ENCODE measurements around the gene LRIT2.
A peak's percentile ranks its signal among the peaks of the same experiment; 100 is the strongest.

Gene LRIT2

DNA sequence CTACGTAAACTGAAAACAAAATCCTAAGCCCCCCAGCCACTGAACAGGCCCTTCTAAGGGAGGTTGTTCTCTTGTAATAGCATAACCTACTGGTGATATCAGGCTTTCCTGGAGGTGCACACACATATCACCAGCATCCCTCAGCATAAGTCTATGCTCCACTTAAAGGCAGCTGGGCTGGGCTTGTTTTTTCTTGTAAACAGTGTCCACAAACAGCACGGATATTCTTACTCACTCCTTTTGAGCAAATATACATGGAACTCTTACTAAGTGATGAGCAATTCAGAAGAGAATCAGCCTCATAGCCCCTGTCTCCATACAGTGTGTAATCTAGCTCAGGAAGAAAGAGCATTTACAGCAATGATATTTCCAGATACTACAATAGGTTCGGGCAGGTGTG lies 13.6 kb upstream of the LRIT2 start:
- DNase-seq: no peak

DNA sequence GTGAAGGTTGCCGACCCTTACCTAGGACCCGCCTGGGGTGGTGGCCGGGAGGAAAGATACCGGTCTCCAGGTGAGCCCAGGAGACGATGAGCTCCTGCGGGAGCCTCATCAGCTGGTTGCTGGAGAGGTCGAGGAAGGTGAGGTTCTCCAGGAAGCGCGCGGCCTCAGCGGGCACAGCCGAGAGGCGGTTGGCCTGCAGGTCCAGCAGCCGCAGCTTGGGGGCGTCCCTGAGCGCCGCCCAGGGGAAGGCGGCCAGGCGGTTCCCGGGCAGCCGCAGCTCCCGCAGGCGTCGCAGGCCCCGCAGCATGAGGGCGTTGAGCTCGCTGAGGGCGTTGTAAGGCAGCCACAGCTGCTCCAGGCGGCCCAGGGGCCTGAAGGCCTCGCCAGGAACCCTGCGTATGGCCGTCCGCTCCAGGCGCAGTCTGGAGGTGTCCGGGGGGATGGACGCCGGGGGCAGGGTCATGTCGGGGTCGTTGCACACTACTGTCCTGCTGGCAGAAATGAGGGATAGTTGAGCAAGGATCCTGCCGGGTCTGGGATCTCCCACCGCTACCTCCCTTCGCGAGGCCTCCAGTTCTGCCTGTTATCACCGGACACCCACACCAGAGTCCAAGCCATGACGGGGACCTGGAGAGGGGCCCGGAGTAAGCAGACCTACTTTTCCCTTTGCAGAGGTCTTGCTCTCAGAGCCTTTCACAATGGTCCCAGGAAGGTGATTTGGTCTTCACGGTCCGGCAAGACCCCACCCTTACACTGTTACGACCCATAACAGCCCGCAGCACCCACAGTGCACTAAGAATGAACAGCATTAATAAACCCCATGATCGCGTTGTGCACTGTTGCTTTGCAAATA lies 12.1 kb upstream of the LRIT2 start:
- DNase-seq: no peak

DNA sequence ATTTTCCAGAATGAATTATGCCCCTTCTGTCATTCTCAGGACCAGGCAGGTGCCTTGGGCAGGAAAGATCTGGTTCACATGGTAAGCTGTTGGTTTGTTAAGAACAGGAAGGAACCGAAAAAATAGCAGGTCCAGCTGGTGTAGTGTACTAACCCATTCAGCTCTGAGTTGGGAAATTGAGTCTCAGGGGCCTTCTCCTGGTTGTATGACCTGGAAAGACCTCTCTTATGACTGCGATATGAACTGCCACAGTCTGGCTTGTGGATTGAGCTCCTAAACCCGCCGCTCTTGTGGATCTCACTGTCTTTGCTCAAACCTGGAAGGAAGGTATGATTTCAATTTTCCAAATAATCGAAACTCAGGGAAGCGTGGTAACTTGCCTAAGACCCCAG lies 11.5 kb upstream of the LRIT2 start:
- no peak for DNase-seq

DNA sequence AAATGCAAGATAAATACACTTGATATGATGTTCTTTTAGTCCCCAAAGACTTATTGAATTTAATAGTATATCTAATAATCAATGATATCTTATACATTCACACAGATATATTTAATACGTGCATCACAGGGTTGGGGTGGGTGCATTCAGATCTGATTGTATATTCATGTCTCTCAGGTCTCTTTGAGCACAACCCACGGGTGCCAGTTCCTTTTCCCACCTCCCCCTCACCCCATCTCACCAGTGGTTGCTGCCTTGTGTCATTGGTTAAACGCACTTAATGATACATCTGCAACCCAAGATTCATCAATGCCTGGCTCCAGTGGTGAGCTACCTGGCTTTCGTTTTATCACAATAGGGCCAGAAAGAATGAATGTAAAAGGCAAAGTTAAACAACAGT lies 9.8 kb upstream of the LRIT2 start:
- DNase-seq: no peak

DNA sequence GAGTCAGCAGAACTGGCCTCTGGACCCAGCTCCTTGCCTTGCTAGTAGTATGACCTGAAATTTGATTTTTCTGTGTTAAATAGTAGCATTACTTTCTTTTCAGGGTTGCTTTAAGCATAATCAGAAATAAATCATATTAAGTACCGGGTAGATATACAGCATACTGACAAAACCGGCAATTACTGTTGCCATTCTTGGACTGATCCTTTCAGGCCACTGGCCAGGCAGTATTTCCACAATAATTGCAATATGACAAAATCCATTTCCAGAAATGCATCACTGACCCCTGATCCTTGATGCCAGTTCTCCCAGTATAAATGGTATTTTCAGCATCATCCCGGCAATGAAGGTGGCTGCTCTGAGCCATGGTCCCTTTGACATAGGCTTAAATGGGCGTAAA lies 9.1 kb upstream of the LRIT2 start:
- no peak for DNase-seq

DNA sequence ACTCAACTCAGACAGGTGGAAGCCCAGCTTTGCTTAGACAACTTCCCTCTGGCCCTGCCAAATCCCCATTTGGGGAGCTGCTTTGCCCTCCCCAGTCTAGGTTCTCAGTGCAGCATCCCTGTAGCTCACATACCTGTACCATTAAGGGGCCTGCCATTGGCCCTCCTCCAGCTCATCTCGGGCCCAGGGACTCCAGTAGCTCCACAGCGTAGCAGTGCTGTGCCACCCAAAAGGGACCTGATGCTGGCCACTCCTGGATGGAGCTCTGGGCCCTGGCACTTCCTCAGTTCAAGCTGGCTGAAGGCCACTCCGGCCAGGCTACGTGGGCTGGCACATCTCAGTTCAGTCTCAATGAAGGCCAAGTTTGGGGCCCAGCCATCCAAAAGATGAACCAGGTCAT lies 8.6 kb upstream of the LRIT2 start:
- DNase-seq: no peak

DNA sequence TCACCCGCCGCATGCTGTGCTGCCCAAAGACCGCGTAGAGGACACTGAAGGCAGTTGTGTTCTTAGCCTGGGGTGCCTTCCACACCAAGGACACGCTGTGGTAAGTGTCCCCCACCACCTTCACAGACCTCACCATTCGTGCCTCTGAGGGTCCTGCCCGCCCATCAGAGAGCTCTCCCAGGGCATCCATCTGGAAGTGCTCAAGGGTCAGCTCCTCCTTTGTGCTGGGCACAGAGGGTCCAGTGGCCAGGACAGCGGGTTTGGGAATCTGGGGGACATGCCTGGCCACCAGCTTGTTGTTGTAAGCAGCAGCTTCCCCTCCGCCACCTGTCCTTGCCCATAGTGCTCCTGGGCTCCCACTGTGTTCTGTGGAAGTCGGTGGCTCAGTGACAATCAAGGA lies 7.0 kb upstream of the LRIT2 start:
- DNase-seq: no peak

DNA sequence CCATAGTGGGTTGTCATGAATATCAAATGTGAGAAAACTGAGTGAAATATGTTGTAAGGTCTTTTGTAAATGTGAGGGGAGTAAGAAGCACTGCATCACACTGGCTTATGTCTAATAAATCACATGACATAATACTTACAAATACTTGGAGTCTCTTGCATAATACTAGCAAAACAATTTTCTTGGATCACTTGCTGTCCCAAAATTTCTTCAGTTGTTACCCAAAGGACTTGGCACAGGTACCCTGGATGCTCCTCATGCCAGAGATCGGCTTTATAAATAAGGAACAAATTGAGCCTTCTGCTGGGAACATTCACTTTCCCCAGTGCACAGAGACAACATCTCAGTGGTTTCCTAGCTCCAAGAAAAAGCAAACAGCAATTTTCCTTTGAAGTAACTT lies 5.0 kb upstream of the LRIT2 start:
- DNase-seq: no peak

DNA sequence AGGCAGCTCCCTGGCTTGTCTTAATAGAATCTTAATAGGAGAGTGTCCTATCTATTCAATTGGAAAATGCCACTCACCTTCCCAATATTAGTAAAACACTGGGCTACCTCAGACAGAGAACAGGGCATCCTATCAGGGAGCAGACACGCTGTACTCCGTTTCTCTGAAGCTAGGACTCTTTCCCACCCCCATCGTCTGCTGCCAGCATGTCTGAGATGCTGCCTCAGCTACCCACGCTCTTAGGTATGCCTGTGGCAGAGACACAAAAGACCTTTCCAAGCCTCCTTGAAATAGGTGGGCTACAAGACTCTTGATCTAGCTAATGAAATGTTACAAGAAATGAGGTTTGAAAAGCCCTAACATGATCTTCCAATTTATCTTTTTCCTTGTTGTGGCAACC lies 2.5 kb upstream of the LRIT2 start:
- no peak for DNase-seq

DNA sequence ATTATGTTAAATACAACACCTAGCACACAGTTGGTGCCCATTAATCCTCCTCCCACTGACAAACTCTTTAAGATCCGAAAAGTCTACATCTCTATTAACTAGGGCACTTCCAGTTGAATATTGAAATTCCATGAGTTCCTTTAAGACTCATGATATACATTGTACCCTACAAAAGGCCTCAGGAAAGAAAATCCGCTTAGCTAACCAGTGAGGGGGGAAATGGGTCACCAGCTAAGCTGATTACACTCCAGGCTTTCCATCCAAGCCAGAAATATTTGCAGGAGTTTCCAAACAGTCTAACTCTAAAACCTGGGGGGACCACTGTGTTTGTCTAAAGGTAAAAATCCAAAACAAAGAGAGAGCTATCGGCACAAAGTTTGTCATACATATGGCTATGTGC lies 1.3 kb upstream of the LRIT2 start:
- no peak for DNase-seq

DNA sequence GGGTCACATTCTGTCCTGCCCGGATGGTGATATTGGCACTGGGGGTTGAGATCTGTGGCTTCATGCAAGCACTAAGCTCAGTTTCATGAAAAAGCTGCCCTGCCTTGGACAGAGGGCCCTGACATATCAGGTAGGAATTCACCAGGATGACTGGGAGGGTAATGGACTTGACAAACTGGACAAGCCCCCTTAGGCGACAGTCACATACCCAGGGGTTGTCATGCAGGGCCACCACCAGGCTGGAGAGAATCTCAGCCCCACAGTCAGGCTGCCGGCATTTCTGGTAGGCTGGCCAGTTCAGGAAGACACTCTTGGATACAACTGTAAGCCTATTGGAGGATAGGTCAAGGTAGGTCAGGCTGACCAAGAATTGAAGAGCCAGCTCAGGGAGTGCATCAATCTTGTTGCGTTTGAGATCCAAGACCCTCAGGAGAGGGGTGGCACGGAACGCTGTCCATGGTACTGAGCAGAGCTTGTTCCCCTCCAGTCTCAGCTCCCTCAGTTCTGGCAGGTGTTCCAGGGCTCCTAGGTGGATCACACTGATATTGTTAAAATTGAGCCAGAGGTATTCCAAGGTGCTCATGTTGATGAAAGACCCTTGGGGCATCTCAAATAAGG lies 824 bp downstream of the LRIT2 start:
- no peak for DNase-seq

DNA sequence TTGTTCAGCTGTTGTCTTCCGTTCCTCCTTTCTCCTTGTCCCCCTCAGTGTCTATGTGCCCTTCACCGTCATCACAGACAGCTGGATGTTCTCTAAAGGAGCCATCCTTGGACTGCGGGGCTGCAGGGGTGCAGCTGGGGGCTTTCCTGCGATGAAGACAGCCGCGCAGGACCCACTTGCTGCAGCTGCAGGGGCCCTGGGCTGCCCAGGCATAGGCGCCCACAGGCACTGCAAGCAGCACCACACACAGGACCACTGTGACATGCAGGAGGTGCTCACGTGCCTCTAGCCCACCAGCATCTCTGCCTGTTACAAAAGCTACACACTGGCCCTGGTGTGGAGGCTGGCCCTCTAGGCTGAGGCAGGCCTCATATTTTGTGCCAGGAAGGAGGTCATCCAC lies 3.4 kb downstream of the LRIT2 start:
- no peak for DNase-seq

DNA sequence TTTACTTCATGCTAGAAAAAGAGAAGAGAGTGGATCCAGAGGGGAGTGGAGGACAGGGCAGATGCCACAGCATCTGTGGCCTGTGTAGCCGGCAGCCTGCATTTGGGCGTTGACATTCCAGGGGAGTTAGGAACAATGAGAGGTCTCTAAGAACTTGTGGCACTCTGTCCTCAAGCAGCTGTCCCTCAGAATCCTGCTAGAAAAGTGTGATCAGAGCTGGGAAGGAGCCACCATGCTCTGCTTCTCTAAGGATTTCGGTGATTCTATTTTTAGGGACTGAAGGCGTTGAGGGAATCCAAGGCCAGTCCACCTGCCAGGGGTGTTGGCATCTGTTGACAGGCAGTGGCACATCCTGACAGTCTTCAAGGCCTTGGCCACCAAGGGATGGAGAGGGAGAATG lies 7.6 kb downstream of the LRIT2 start:
- DNase-seq: no peak

DNA sequence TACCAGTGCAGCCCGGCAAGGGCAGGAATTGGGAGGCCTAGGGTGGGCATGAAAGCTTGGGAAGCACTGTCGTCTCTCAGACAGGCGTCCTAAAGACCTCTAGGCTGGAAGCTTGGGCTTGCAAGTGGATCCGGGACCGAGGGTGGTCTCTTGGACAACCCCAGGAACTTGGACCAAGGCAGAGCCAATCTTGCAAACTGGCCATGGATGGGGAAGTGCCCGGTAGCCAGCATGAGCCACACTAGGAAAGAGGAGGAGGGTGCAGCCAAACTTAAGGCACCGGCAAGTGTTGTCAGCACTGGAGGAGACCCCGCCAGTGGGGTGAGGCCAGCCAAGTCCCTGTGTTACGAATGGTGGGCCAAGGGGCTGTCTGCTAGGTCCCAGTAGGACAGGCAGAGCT lies 8.5 kb downstream of the LRIT2 start:
- no peak for DNase-seq

DNA sequence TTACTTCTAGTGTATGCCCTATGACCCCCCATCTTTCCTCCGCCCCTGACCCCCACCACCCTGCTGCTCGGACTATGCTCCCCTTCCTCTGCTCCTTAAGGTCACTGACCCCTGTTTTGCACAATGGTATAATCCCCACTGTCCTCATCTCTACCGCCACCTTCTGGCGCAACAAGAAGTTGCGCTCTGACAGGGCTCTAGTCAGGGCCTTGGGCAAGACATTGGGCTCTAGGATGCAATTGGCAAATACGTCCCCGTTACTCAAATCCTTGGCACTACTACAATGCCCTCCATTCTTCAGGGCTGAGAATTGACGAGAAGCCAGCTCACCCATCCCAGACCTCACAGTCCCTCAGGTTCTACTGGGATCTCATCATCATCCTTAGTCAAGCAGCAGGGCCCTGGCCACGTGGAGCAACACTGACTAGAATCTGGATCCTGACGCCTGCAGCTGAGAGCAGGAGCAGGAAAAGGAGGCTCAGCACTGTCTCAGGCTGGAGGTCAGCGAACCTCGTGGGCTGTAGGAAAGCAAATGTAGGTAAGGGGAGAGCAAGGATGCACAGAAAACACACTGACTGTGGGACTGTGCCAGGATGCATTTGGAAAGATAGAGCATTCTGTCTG lies 10.6 kb downstream of the LRIT2 start:
- DNase-seq: no peak

DNA sequence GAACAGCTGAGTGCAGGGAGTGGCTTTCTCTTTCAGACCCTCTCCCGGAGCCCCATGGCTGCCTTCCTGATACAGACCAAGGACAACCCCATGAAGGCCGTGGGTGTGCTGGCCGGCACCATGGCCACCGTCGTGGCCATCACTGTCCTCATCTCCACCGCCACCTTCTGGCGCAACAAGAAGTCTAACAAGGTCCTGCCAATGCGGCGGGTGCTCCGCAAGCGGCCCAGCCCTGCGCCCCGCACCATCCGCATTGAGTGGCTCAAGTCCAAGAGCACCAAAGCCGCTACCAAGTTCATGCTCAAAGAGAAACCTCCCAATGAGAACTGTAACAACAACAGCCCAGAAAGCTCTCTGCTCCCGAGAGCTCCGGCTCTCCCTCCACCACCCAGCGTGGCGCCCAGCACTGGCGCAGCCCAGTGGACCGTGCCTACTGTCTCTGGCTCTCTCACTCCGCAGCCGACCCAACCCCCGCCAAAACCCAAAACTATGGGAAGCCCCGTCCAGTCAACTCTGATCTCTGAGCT lies 11.2 kb downstream of the LRIT2 start:
- DNase-seq: no peak

DNA sequence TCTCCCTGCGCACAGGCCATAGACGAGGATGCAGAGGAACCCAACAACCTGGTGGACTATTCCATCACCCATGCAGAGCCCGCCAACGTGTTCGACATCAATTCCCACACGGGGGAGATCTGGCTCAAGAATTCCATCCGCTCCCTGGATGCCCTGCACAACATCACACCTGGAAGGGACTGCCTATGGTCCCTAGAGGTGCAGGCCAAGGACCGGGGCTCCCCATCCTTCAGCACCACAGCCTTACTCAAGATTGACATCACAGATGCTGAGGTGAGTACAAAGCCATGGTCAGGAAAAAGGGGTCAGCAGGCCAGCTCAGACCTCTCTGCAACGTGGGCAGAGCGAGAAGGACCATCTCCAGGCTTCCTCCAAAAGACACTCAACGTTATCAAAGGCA lies 12.3 kb downstream of the LRIT2 start:
- no peak for DNase-seq

DNA sequence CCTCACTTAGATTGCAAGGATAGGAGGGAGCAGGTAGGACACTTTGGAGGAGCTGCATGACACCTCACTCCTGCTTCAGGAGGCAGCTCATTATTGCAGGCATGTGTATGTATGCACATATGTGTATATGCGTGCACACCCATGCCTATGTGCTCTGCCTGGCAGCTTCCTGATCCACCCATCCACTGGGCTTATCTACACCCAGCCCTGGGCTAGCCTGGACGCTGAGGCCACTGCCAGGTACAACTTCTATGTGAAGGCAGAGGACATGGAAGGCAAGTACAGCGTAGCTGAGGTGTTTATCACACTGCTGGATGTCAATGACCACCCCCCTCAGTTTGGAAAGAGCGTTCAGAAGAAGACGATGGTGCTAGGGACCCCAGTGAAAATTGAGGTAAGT lies 13.3 kb downstream of the LRIT2 start:
- DNase-seq: no peak

DNA sequence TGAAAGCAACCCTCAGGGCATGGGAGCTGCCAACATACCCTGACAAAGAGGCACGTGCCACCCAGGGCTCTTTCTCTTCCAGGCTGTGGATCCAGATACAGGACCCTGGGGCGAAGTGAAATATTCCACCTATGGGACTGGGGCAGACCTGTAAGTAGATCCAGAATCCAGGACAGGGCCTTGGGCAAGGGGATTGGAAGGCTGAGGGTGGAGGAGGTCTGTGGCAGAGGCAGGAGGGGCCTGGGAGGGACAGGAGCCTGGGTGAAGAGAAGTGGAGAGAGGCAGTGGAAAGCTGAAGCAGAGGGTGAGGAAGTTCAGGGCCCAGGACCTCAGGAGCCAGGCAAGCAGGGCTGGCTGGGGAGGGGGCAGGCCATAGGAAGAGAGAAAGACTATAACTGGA lies 13.8 kb downstream of the LRIT2 start:
- DNase-seq: no peak

DNA sequence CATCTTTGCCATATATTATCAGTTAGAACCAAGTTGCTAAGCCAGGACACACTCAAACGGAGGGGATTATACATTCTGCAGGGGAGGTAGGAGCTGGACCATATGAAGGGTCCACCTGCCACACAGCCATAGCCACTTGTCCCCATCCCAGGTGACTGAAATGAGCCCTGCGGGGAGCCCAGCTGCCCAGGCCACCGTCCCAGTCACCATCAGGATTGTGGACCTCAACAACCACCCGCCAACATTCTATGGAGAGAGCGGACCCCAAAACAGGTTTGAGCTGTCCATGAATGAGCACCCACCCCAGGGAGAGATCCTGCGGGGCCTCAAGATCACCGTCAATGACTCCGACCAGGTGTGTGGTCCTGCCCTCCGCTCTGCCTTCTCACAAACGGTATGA lies 17.3 kb downstream of the LRIT2 start:
- no peak for DNase-seq

DNA sequence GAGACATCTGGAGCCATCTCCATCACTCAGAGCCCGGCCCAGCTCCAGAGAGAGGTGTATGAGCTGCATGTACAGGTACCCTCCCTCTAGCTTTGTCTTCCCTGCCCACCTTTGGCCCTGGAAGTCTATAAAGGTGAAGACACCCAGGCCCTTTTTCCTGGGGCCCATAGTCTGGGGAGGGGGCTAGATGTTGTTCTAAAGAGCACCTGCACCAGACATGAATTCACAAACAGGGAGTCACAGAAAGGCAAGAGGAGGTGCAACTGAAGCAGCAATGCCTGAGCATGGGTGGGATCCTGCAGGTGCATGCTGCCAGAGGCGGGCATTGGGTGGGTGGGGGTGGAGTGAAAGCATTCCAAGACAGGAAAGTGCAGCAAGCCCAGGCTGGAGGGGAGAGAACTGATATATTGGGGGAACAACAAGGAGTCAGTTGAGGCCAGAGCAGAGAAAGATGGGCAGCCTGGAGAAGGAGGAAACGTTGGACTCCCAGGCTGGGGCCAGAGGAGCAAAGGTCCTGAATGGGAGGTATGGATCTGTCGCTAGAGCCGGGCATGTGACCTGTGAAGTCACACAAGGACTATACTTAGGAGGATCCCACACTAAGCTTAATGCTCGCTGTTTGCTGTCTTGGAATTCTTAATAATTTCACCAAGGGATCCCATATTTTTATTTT lies 19.4 kb downstream of the LRIT2 start:
- no peak for DNase-seq

DNA sequence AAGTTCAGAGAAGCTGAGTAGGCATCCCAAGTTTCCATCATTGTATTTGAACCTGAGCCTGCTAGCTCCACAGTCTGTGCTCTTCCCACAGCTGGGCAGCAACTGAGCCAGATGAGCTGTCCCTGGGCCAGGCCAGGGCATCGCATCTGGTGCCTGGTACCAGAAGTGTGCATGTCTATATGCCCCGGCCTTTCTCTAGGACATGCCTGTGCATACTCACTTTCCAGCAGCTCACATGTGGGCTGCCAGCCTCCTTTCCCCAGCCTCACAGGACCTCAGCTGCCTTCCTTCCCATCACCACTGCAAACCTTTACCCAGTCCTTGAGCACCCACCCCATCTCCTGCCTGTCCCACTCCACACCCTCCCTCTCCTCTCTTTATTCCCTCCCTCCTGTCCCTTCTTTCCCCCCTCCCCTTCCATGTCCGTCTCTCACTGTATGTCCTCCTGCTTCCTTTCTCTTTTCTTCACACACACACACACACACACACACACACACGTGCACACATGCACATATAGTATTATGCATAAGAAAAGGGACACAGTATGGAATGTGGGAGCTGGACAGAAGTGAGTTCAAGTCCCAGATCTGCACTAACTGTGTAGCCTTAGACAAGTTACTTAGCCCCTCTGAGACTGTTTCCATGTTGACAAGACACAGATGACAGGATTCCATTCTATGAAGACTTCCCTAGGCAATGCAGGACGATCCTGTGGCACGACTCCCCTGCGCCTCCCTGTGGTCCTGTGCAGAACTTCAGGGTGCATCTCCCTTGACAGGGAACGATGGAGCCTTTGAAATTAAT lies 20.1 kb downstream of the LRIT2 start:
- DNase-seq: peak; percentile 47

DNA sequence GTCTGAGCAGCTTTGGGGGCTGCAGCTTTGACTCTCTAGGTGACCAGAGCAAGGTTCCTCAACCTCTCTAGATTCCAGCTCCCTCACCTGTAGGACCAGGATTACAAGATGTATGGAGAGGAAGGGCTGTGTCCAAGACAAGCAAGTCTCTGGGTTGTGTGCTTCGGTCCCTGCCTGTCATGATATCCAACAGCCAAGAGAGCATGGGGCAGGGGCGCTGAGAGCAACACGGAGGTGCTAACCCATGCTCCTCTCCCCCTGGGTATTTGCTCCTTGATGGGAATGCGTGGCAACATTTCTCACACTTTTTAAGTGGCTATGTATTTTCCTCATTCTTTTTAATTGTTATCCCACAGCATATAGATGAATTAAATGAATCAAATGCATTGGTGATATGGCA lies 20.7 kb downstream of the LRIT2 start:
- DNase-seq: no peak

All from CD4-positive, alpha-beta T cell treated with Interleukin-15 for 1 hour (primary cell).